Caco-2 (cell line): ENCODE data around the gene TSPAN5. TPM values are rescaled to one million over a fixed set of nuclear protein-coding genes. Genes with fewer than 3 reads are reported as not detected.

Experiments
- BruUV-seq: library from RNA; stranded (reverse); fragments of 400-500 nt; replicated peaks from 2 replicates; lab custom pipeline; 2021; lab: Mats Ljungman, UMichigan
- CTCF ChIA-PET: fragments of 300-600 bp; sonication (Branson Sonifier 250); formaldehyde crosslinking; loops from one replicate; lab custom pipeline; 2022; ENCODE audit warnings: antibody characterized with exemption; lab: Charles Lee
- POLR2A ChIA-PET: fragments of 300-600 bp; sonication (Branson Sonifier 250); formaldehyde crosslinking; loops from one replicate; lab custom pipeline; 2022; ENCODE audit warnings: antibody characterized with exemption; lab: Charles Lee
- DNase-seq, 2 experiments: peaks; one replicate each; pipeline versions ENCODE4 v3.0.0 to v3.0.0-alpha.2; 2020 to 2022
- H3K27me3 ChIP-seq: replicated peaks from 2 replicates; pipeline ENCODE4 v1.6.0; 2011; ENCODE audit warnings: low read length; ENCODE audit not compliant: control insufficient read depth, insufficient read depth
- H3K36me3 ChIP-seq: 2 replicates; pipeline ENCODE4 v1.5.1; 2011; ENCODE audit warnings: low read length; ENCODE audit not compliant: control insufficient read depth, insufficient read depth
- H3K4me1 ChIP-seq: fragments of 250-450 bp; sonication (Bioruptor Pico); 2 replicates; pipeline ENCODE4 v1.5.1; 2020; ENCODE audit warnings: mild to moderate bottlenecking
- H3K4me3 ChIP-seq: 2 replicates; pipeline ENCODE4 v1.5.1; 2011; ENCODE audit warnings: low read depth, mild to moderate bottlenecking, control low read depth, low read length
- H3K9me3 ChIP-seq: fragments of 250-450 bp; sonication (Bioruptor Pico); 2 replicates; pipeline ENCODE4 v1.5.1; 2020; ENCODE audit warnings: mild to moderate bottlenecking, moderate library complexity
- H3K27ac Mint-ChIP-seq: one replicate; pipeline ENCODE4 v1.8.0; 2022; ENCODE audit warnings: mixed read lengths; ENCODE audit not compliant: unreplicated experiment
- H3K27me3 Mint-ChIP-seq: one replicate; pipeline ENCODE4 v1.8.0; 2022; ENCODE audit warnings: mixed read lengths; ENCODE audit not compliant: insufficient read depth, unreplicated experiment
- H3K36me3 Mint-ChIP-seq: one replicate; pipeline ENCODE4 v1.8.0; 2022; ENCODE audit warnings: mild to moderate bottlenecking, mixed read lengths; ENCODE audit not compliant: insufficient read depth, unreplicated experiment
- H3K4me1 Mint-ChIP-seq: one replicate; pipeline ENCODE4 v1.8.0; 2022; ENCODE audit warnings: low read depth, mixed read lengths; ENCODE audit not compliant: unreplicated experiment
- H3K4me3 Mint-ChIP-seq: one replicate; pipeline ENCODE4 v1.8.0; 2022; ENCODE audit warnings: mild to moderate bottlenecking, moderate library complexity, mixed read lengths; ENCODE audit not compliant: unreplicated experiment
- H3K9me3 Mint-ChIP-seq: one replicate; pipeline ENCODE4 v1.8.0; 2022; ENCODE audit warnings: mixed read lengths; ENCODE audit not compliant: unreplicated experiment
- CTCF ChIP-seq, 2 experiments: fragments of 200-600 bp in 1 of 2; IDR thresholded peaks; 1 replicate in 1 of 2; 2 replicates in 1 of 2; pipeline versions ENCODE4 v1.5.1 to v1.8.0; 2011 to 2022; ENCODE audit warnings: antibody characterized with exemption in 1 of 2, control low read depth in 1 of 2, inconsistent platforms in 1 of 2, low read depth in 1 of 2, low read length in 1 of 2, mild to moderate bottlenecking in 1 of 2, moderate library complexity in 1 of 2; ENCODE audit not compliant: insufficient read depth in 1 of 2, severe bottlenecking in 1 of 2, unreplicated experiment in 1 of 2
- intact Hi-C: fragments of 100-400 bp; cut with micrococcal nuclease; formaldehyde crosslinking; loops from one replicate; pipeline ENCODE4 v1.10.0; 2022; ENCODE audit not compliant: unreplicated experiment
- total RNA-seq: library from RNA; stranded (reverse); gene quantifications from 2 replicates; pipeline ENCODE4 v1.2.3, GENCODE V29; 2022

The TSPAN5 gene
- total RNA-seq, 1 experiment from 2014 or later = 24.1 TPM

GRCh38 chr4:98691588-98691987, 33.2 kb upstream of the TSPAN5 start:
- H3K36me3 ChIP-seq = no peaks in the 10 kb centered on the region
- Mint-ChIP-seq H3K27ac (no peak overlapping the region), H3K36me3 (no peaks in the 10 kb centered on the region), H3K27me3 (no peaks in the 10 kb centered on the region), H3K4me1 (peaks cover 20% of the 10 kb centered on the region), H3K4me3 (no peak overlapping the region), H3K9me3 (peaks cover 19% of the 10 kb centered on the region)
- BruUV-seq = no TSS peak
- CTCF ChIA-PET = no interaction called here
- no peak for DNase-seq
- no peak for TF ChIP-seq CTCF (IDR thresholded peaks at IDR 0.05; ENCODE audit: insufficient read depth in 1 of 2, low read depth in 1 of 2, low read length in 1 of 2, severe bottlenecking in 1 of 2, unreplicated experiment in 1 of 2)
- intact Hi-C loops = no loop called here
- no peak overlapping the region for H3K4me3 ChIP-seq
- no peaks in the 10 kb centered on the region; the same call in 1 of the 2 replicates for H3K9me3 ChIP-seq
- POLR2A ChIA-PET = no interaction called here
- H3K27me3 ChIP-seq = no peaks in the 10 kb centered on the region
- H3K4me1 ChIP-seq = no peaks in the 10 kb centered on the region

GRCh38 chr4:98689507-98690174, 31.2 kb upstream of the TSPAN5 start:
- no peak overlapping the region for H3K4me3 Mint-ChIP-seq
- H3K27me3 ChIP-seq = no peaks in the 10 kb centered on the region
- no peak overlapping the region for H3K27ac Mint-ChIP-seq
- H3K4me1 ChIP-seq = peaks cover 14% of the 10 kb centered on the region
- ChIA-PET POLR2A (interaction anchor here (0.7 kb wide), 1 partner anchor 392 kb away, joined by 4 read pairs; no protein-coding TSS in a partner anchor), CTCF (no interaction called here)
- H3K9me3 Mint-ChIP-seq = peaks cover 11% of the 10 kb centered on the region
- BruUV-seq = no TSS peak
- no peak for DNase-seq
- no peak overlapping the region for H3K4me3 ChIP-seq
- no peak for TF ChIP-seq CTCF (IDR thresholded peaks at IDR 0.05; ENCODE audit: insufficient read depth in 1 of 2, low read depth in 1 of 2, low read length in 1 of 2, severe bottlenecking in 1 of 2, unreplicated experiment in 1 of 2)
- no peaks in the 10 kb centered on the region for H3K36me3 Mint-ChIP-seq
- H3K9me3 ChIP-seq = no peaks in the 10 kb centered on the region
- H3K4me1 Mint-ChIP-seq = peaks cover 29% of the 10 kb centered on the region
- no peaks in the 10 kb centered on the region for H3K36me3 ChIP-seq
- intact Hi-C loops = loop anchor here (5.0 kb wide), 2 partner anchors 83 to 128 kb away; no protein-coding TSS in a partner anchor
- no peaks in the 10 kb centered on the region for H3K27me3 Mint-ChIP-seq

- POLR2A ChIA-PET = no interaction called here
- DNase-seq = no peak
These were observed 30.2 kb upstream of the TSPAN5 start for GRCh38 chr4:98688411-98689290.

More at GRCh38 chr4:98688411-98689290, 30.2 kb upstream of the TSPAN5 start:
- Mint-ChIP-seq H3K27me3 (no peaks in the 10 kb centered on the region), H3K4me1 (peaks cover 34% of the 10 kb centered on the region), H3K9me3 (peaks cover 11% of the 10 kb centered on the region), H3K27ac (no peak overlapping the region), H3K36me3 (no peaks in the 10 kb centered on the region), H3K4me3 (no peak overlapping the region)
- CTCF ChIA-PET = no interaction called here
- H3K4me1 ChIP-seq = peaks cover 24% of the 10 kb centered on the region
- H3K27me3 ChIP-seq = no peaks in the 10 kb centered on the region
- intact Hi-C loops = loop anchor here (5.0 kb wide), 2 partner anchors 84 to 129 kb away; no protein-coding TSS in a partner anchor
- no peak overlapping the region for H3K4me3 ChIP-seq
- no peak for TF ChIP-seq CTCF (IDR thresholded peaks at IDR 0.05; ENCODE audit: insufficient read depth in 1 of 2, low read depth in 1 of 2, low read length in 1 of 2, severe bottlenecking in 1 of 2, unreplicated experiment in 1 of 2)
- no peaks in the 10 kb centered on the region for H3K36me3 ChIP-seq
- no TSS peak for BruUV-seq
- no peaks in the 10 kb centered on the region for H3K9me3 ChIP-seq
